CD4-positive, alpha-beta T cell treated with Interleukin-6 for 4 hours (primary cell): ENCODE measurements around the gene TMEM87B.

Source experiments
- DNase-seq: peaks from one replicate; pipeline ENCODE4 v3.0.0-alpha.2; 2020; ENCODE audit warnings: mixed read lengths

TMEM87B gene, protein sequence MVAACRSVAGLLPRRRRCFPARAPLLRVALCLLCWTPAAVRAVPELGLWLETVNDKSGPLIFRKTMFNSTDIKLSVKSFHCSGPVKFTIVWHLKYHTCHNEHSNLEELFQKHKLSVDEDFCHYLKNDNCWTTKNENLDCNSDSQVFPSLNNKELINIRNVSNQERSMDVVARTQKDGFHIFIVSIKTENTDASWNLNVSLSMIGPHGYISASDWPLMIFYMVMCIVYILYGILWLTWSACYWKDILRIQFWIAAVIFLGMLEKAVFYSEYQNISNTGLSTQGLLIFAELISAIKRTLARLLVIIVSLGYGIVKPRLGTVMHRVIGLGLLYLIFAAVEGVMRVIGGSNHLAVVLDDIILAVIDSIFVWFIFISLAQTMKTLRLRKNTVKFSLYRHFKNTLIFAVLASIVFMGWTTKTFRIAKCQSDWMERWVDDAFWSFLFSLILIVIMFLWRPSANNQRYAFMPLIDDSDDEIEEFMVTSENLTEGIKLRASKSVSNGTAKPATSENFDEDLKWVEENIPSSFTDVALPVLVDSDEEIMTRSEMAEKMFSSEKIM

DNA sequence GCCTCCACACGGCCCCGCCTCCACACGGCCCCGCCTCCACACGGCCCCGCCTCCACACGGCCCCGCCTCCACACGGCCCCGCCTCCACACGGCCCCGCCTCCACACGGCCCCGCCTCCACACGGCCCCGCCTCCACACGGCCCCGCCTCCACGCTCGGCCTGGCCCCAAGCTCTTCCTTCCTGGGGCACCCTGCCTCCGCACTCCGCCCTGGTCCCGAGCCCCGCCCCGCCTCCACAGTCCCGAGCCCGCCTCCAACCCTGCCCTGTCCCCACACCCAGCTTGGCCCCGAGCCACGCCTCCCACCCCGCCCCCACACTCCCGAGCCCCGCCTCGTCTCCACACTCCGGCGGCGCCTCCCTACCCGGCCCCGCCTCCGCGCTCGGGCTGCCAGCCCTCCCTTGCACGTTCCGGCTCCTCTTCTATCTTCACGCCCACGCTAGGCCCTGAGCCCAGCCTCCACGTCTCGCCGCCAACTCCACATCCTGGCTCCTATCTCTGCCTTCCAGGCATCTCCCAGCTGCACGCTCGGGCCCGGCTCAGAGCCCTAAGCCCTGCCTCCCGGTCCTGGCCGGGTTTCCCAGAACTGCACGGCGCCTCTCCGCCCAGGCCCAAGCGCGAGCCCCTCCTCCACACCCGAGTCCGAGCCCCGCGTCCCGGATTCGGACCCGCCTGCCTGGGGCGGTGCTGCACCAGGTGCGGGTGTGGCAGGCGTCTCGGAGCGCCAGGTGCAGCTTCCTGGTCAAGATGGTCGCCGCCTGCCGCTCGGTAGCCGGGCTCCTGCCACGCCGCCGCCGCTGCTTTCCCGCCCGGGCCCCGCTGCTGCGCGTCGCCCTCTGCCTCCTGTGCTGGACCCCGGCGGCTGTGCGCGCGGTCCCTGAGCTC lies at the start of gene TMEM87B:
TMEM87B (plus strand) TSS at position 423 of the 883 bp plus-strand sequence; CDS start at position 746, 323 bp downstream.
- peak; percentile 99 for DNase-seq

DNA sequence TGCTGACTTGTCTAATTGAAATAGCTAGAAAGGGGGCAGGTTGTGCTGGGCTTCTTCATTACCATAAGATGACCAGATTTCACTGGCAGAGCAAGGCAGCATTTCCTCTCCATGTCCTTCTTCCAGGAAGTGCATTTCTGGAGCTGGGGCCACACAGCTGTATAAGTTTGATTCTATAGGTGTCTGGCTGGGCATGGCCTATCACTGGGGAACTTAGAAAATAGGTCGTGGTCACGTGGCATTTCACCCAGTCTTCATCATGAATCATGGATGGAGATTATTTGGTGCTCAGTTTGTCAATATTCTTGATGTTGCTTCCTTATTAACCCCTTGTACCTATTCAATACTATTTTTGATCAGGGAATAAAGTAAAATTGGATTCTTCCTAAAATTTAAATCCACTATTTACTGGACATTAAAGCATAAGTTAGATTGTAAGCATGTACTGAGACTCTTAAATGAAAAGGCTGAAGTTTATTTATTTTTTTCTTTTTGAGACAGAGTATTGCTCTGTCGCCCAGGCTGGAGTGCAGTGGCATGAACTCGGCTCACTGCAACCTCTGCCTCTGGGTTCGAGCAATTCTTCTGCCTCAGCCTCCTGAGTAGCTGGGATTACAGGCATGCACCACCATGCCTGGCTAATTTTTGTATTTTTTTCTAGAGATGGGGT lies 49.5 kb upstream of the TMEM87B start:
- no peak for DNase-seq

DNA sequence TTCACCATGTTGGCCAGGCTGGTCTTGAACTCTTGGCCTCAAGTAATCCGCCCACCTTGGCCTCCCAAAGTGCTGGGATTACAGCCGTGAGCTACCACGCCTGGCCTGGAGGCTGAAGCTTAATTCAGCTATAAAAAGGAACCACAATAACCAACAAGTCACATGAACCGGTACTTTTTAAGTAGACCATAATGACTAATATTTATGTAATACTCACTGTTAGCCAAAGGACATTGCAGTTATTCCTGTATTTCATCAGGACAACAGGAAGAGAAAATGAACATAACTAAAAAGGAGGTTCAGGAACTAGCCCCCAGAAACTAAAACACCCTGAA lies 49.0 kb upstream of the TMEM87B start:
- no peak for DNase-seq

DNA sequence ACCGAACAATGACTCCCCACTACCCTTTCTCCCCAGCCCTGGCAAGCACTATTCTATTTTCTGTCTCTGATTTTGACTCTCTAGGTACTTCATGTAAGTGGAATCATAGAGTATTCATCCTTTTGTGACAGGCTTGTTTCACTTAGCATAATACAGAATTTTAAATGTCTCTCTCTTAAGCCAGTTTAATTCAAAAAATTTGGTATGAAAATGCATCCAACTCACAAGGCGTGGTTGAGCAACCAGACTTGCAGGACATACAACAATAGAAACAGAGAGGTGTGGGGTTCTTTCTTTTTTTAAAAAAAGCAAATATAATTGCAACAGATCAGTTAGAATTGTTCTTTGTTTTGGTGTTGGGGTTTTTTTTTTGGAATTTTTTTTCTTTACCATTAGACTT lies 47.6 kb upstream of the TMEM87B start:
- DNase-seq = no peak

DNA sequence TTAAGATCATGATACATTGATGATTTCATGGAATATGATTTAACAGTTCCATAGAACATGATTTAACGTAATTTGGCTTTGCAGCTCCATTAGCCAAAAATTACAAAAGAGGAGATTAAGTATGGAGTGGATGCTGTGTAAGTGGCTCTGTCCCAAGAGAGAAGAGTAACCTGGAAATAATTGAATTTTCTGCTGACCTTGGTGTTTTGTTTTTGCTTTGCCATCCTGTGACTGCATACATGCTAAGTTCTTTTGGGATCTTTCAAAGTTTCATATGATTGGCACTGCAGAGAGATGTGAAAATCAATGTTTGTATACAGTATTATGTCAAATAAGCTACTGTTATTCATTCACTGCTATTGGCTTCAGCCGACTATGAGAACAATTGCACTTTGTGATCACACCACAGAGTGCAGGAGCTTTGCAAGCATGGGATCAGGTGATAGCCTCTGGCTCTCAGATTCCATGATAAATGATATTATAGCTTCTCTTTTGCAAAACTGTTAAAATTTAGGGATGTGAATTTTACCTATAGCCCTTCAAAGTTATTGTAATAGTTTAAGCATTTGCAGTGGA lies 46.1 kb upstream of the TMEM87B start:
- no peak for DNase-seq

DNA sequence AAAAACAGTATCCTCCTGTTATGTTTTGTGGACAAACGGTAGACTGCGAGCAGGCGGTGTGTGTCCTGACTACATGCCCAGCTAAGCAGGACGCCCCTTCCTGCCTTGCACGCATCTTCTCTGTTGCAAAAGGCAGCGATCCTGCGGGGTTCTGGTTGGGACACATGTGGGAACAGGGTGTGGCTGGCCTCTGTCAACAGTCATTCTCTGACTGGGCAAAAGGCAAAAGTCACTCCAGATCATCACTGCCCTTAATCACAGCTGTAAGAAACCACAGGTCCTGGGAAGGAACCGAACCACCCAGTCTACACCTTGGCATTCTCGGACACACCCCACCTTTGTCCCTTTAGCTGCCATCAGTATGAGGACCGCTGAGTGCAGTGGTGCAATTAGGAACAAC lies 44.3 kb upstream of the TMEM87B start:
- DNase-seq = no peak

DNA sequence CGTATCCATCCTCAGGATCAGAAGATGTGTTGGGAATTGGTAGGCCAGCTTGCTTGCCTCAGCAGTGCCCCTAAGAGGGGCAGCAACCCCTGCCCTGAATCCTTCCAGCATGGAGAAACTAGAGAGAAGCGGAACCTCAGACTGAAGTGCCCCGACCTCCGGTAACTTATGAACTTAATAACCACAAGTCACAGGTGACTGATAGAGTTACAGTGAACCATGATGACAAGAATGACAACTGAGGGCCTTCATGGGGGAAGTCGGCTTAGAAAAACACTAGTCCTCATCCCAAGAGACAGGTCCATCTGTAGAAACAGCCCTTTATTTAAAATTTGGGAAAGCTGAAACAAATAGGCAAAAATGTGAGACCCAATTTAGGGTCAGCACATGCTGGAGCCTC lies 42.5 kb upstream of the TMEM87B start:
- DNase-seq = no peak

DNA sequence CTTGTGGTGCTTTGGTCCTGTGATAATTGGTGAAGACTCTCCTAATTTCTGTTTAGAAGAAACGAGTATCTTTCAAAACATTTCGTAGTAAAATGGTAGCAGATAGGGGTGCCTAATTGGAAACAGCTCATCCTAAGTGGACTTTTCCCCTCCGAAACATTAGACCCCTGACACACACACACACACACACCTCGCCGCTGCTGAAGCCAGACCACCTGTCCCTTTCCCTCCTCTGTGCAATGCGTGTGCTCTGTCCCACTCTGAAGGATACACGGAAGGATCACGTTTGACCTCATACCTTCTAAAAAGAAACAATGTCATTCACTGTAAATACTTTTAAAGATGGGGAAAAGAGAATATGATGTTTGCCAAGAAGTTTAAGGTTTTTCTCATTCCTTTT lies 36.2 kb upstream of the TMEM87B start:
- no peak for DNase-seq

DNA sequence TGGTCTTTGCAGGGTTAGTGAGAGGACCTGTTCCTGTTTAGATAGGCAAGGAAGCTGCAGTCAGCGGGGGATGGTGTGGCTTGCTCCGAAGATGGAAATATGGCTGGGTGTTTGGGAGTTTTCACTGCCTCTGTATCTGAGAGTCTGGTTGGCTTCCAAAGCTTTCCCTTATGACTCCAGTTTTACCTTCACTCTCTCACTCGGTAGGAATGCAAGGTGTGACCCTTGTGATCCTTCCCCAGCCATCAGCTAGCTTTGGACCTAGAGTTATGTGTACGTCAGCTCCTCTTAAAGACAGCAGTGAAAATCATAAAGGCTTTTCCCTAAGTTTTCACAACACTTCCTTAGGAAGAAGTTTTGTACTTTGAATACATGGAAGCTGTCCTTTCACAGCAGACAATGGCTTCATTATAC lies 35.5 kb upstream of the TMEM87B start:
- no peak for DNase-seq

DNA sequence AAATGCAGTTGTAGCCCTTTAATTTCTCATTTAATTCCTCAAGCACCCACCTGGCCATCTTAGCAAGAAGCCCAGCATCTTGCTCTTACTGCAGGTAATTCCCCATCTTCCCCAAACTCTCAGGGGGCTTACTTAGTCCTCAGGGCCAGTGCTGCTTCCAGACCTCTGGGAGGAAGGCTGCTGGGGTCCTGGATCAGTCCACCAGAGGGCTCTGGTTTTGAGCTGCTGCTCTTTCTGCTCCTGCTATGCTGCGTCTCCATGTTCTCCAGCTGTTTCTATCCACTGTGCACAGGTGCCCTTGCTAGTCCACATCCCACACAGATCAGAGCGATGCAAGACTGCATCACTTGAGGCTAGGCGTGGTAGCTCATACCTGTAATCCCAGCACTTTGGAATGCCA lies 34.5 kb upstream of the TMEM87B start:
- DNase-seq = no peak

DNA sequence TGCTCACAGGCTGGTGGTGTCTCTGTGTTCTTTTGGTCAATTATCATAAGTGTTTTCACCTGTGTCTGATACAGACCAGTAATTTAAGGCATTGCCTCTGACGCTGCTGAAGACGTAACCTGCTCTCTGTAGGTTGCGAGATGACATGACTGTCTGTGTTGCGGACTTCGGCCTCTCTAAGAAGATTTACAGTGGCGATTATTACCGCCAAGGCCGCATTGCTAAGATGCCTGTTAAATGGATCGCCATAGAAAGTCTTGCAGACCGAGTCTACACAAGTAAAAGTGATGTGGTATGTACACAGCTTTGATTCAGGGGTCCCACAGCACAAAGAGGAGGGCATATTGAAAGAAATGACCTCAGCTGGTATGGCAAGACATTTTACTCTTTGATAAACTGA lies 33.8 kb upstream of the TMEM87B start:
- no peak for DNase-seq

DNA sequence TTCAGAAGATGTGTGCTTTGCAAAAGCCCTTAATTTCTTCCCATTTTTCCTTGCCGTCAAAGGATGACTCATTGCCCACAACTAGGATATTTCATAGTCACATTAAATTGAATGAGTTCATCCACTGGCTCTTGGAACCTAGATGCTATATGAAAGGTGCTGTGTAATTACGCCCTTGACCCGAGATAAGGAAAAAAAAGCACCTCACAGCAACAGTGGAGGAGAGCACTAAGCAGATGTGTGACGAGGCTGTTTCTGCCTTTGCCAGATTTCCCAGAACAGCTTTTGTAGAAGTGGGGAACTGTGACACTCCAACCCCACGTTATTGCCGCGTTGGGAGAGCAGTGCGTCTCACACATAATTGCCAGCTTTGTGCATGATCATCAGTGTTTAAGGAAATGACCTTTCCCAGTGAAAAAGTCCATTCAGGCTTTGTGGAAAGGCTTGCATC lies 33.3 kb upstream of the TMEM87B start:
- DNase-seq = no peak

DNA sequence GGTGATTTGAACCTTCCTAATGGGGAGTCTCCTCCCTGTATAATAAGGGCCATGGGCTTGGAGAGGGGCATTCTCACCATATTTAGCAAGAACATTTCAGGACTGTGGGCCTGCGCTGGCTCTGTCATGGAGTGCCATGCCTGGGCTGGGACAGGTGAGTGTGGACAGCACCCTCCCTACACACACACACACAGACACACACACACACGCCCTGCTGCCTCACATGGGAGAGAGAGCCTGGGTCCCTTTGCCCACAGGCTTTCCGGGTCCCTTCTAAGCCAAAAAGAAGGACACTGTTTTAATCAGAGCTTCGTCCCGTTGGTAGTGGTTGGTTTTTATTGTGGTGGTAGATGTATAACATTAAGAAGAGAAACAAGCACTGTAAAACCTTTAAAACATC lies 31.4 kb upstream of the TMEM87B start:
- DNase-seq = no peak

DNA sequence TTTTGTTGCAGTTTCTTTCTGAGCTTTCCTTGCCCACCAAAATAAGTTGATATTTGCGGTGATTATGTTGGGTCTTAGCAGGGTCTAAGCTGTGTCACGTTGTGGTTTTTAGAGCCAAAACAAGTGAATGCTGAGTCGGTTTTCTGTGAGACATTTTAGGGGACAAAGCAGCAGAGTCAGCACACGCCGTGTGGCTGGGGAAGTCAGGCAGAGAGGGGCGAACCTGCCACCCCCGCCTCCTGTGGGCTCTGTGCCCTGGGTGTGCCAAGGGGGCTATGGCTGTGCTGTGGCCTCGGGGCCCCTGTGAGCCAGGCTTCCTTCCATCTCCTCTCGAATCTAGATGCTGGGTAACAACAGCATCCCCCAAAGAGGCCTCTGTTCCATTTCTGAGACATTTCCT lies 30.8 kb upstream of the TMEM87B start:
- no peak for DNase-seq

DNA sequence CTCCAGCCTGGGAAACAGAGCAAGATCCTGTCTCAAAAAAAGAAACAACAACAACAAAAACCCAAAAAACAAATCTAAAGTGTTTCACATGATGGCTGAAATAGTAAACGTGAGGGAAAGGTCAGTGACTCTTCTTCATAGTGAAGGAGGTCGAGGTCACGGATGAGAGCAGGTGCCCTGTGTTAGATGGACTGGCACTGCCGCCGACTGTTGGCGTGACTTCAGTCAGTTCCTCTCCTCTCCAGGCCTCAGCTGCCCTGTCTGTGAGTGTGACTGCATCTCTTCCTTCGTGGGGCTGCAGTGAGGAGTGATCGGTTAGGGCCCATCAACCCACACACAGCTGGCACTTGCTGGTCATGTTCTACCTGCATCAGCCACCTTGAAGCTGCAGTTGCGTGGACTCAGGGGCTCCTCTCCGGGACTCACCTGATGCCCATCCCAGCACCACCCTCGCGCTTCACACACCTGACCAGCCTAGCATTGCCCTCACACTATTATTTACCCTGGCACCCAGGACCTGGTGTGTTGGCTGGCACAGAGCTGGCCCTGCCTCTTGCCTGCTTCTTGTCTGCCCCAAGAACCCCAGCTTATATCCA lies 30.1 kb upstream of the TMEM87B start:
- no peak for DNase-seq

DNA sequence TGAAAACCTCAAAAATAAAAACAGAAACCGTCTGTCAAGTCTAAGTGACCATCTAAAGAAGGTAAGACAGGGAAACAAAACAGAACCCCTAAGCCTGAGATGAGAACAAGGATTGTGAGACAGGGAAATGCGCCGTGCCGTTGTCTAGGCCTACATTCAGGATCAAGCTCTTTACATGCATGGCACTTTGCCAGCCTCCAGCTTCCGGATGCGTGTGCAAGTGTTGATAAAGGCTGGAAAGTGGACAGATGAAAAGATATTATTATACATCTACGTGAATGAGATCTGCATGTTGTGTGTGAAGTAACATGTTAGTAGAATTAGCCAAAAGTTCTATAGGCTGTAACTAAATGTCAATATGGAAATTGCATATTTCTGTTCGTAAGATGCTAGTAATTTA lies 28.6 kb upstream of the TMEM87B start:
- no peak for DNase-seq

DNA sequence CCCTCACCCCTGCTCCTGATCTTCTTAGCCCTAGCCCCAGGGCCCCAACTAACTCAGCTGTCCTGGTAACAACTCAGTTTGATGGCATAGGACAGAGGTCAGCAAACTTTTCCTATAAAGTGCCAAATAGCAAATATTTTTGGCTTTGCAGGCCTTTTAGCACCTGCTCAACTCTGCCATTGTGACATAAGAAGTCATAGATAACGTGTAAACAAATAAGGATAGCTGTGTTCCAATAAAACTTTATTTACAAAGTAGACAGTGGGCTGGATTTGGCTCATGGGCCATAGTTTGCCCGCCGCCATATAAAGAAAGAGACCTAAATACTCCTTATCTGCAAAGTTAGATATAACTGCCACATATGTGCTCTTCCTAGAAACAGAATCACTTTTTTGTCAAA lies 27.3 kb upstream of the TMEM87B start:
- no peak for DNase-seq

DNA sequence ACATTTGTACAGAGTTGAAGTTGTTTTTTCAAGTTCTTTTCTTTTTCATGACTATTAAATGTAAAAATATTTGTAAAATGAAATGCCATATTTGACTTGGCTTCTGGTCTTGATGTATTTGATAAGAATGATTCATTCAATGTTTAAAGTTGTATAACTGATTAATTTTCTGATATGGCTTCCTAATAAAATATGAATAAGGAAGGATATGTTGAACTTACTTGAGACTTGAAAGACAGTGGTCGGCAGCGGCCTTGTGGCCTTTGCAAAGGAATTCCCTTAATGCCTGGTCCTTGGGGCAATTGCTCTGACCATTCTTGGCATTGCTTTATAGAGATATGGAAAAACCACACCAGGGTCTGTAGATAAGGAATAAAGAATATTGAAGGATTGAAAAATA lies 25.9 kb upstream of the TMEM87B start:
- no peak for DNase-seq

DNA sequence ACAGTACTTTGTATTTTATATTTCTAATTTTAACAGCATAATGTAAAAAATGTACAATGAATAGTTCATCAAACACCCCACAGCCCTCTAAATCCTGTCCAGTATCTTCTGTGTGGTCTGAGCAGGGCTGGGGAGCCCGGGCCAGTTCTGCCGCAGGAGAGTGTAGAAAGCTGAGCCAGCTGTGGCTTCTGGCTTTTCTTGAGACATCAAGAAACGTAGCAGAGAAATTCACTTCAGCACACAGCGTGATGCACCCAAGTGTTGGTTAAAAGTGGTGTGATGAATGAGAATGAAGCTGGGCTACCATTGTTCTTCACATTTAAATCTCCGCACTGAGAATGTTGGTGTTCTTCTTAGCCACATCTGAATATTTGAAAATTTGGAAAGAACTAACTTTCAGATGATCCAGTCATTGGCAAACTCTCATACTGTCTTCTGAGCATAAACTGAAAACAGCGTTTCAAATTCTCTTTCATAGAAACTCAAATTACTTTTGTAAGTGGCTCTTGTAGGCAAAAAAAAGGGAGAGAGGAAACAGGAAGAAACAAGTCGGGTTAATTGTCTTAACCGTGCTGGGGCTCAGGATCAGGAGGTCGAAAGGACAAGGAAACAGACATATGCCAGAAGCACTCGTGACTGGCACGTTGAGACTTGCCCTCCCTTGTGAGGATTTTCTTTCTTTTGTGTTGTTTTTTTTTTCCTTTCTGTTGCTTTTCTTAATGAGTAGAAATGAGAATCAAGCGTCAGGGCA lies 23.4 kb upstream of the TMEM87B start:
- no peak for DNase-seq

DNA sequence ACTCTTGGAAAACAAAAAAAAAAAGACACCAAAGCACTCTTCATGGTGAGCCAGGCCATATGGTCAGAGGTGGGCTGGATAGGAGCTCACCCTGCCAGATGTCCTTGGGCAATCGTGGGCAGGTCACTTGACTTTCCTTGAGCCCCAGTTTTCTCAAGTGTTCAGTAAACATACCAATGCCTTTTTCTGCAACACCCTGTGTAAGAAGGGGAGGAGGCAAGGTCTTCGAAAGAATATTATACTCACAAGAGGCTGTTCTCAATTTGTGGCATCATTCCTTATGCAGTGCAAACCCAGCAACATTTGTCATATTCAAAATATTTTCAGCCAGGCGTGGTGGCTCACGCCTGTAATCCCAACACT lies 22.9 kb upstream of the TMEM87B start:
- no peak for DNase-seq

DNA sequence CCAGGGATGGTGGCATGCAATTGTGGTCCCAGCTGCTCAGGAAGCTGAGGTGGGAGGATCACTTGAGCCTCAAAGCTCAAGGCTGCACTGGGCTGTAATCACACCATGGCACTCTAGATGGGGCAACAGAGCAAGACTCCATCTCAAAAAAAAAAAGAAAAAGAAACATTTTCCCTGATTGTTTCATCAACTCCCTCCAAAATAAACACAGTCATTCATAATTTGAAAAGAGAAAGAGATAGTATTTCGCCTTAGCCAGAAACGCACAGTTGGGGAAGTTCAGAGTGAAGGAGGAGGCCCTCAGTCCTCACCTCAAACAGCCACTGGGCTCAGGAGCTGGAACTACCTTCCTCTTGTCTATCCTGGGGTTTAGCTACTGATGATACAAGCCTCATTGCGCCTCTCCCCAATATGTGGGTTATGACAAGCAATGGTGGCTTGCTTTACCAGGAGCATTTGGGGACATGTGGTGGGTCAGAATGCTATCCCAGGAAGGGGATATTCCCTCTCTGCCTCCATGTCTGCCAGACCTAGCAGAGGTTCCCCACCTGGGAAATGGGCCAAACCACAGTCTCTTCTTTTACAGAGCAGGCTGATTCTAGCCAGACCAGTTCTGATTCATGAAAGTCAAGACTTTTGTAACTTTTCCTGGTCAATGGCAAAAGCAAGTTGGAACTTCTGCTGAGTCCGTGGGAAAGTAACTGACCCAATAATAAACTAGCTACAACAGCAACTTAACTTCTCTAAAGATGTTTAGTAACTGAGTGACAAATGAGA lies 22.2 kb upstream of the TMEM87B start:
- no peak for DNase-seq
